ENCODE data around the gene POMP.
"Not testable (repeated sequence)": the region's sequence is repeated elsewhere in the genome, so short reads cannot be mapped to it uniquely, and the experiment has no call there.

POMP gene

DNA sequence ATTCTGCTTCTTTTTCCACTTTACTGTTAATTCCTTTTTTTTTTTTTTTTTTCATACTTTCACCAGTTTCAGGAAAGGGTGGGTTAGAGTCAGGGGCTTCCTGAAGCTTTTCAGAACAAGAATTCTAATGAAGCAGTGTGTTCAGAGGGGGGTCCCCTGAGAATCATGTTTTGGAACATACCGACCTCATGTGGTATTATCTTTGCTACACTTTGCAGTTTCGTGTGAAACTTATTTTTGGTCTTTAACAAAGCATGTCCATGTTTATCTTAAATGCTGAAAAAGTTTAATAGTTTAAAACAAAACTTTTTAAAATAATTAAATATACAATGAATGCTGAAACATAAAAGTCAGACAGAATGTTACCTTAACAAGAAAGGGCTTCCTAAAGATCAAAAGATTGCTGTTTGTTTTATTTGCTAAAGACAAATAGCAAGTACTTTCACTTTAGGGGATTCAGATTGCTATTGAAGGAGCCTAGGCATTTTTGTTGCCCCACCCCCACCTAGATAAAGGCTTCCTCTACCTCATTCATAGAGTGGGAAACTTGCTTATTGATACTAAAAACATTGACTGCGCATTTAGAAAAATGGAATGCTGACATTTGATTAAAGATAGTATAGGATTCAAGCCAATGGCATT is 21.1 kb upstream of the POMP start:
- DNase-seq (ENCODE audit: low read depth), result no peak

DNA sequence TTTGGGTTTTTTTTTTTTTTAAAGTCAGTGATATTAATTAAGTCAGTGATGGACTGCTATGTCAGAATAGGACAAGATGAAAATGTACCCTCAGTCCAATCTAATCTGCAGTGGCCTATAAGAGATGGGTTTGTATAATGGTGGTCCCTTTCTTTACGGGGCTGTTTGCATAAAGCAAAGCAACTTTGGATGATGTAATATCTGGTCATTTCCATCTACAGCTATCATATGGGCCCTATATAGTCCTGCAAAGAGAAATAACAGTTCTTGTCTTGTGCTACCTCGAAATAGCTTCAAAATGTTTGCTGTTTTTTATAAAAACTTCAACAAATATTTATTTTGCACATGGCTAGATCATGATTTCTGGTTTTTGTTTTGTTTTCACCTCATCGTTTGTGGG is 20.2 kb upstream of the POMP start:
- DNase-seq (ENCODE audit: low read depth), result no peak

DNA sequence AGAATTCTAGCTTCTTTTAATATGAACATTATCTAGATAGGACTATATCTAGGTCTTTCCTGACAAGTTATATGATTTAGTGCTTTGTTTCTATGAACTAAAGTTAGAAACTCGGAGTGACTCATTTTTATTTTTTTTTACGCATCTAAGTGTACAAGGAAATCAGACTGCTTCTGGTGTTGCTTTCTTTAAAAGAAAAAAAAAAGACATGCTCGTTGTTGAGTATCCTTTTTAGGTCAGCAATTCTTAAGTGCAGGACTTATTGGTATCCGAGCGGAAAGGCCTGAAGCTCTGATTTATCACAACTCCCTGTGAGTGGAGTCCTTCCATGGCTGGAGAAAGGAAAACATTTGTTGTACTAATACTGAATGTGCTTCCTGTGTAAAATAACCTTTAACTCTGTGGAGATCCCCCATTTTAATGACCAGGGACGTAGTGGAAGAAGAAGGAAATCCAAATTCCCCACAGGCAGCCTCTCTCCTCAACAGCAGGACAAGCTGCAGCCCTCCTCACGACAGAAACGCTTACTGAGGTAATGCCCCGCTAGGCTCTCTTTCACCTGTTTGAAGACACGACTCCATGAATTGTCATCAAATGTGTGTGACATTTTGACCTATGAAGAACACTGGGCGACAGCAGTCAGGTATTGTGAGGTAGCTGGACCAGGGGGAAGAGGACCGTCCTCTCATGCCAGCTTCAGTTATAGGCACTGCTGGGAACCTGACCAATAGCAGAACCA is 17.9 kb upstream of the POMP start:
- DNase-seq (ENCODE audit: low read depth), result no peak

DNA sequence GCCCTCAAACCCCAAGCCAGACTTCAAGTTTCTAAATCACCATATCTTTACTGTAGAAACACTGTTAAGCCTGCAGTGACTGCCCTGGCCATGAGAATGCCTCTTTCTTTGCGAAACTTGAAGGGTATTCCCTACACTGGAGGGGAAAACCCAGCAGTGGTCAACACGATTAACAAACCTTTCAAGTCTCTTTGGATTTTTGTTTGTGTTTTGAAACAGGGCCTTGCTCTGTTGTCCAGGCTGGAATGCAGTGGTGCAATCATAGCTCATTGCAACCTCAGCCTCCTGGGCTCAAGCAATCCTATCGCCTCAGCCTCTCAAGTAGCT is 17.4 kb upstream of the POMP start:
- no peak for DNase-seq (ENCODE audit: low read depth)

DNA sequence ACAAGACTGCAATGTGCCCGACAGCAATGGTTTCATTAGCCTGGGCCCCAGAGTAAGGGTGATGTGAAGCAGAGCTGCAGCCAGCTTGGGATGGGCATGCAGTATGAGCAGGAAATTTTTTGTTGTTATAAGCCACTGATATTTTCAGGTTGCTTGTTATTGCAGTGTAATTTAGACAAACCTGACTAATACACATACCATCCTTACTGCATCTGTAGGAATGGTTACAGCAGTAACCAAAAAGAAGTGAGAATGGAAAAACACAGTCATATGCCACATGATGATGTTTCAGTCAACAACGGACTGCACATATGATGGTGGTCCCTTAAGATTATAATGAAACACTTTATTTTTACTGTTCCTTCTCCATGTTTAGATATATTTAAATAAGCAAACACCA is 8.6 kb upstream of the POMP start:
- no peak for DNase-seq (ENCODE audit: low read depth)

DNA sequence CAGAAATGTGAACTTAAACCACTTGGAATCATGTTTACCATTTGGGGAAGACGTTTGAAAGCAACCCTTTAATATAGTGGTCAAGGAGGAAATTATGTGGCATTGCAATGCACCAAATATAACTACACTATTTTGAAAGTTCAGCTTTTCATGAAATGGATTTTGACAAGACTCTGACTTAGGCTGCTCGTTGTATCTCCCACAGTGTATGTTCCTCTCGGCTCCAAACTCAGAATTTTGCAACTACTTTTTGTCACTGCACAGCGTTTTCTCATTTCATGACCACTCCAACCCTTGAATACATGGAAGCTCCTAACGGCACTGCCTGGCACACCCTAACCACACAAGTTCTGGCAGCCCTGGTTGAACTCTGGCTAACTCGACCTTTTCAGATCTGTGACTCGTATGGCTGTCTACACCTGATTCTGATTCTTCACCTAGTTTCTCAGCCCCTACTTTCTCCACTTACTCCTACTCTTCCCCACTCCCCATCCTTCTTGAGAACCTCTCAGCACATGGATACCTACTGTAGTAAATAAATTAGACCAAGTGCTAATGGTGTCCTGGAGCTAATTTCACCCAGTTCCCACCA is 7.0 kb upstream of the POMP start:
- DNase-seq (ENCODE audit: low read depth), result no peak

DNA sequence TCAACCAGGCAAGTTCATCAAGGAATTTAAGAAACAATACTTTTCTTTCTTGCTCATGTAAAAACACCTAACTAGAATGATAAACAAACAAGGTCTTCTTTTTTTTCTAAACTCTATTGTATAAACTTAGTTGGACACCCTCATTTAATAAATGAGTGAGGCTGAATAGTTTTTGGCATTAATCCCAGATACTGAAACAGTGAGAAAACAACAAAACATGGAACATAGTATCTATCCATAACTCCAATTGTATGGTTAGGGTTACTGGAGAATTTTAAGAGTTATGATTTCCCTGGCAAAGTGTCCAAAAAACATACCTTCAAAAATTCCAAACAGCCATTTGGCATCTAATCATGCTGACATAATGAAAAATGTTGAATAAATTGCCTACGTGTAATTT is 5.8 kb upstream of the POMP start:
- no peak for DNase-seq (ENCODE audit: low read depth)

DNA sequence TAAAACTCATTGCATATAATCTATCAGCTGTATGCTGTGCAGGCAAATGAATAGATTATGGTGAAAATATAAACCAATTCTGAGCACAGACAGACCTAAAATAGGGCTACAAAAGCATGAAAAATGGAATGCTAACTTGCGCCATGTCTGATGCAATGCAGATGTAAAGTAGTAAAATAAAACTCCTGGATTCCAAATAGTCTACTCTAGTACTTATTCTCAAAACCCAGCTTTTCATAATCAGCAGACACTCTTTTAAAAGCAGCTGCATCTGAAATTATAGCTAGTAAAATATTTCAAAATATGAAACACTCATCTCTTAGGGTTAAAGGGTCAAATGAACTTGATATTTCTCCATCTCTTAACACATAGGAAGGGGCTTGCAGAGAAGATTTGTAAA is 4.7 kb upstream of the POMP start:
- DNase-seq (ENCODE audit: low read depth), result no peak

DNA sequence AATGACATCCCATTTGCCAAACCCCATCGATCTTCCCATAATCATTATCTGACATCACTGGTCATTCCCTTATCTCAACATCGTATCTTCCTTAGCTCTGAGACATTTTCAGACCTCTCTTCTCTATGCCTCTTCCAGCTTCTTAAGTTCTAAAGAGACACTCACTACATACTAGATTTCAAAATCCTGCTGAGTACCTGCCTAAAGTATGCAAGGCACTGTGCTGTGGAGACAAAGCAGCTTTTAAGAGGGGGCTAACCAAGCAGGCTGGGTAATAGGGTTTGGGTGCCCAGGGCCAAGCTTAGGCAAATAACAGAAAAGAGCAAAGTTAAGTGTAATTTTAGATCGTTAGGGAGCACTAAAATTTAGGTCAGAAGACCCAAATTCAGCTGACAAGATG is 3.4 kb upstream of the POMP start:
- no peak for DNase-seq (ENCODE audit: low read depth)

DNA sequence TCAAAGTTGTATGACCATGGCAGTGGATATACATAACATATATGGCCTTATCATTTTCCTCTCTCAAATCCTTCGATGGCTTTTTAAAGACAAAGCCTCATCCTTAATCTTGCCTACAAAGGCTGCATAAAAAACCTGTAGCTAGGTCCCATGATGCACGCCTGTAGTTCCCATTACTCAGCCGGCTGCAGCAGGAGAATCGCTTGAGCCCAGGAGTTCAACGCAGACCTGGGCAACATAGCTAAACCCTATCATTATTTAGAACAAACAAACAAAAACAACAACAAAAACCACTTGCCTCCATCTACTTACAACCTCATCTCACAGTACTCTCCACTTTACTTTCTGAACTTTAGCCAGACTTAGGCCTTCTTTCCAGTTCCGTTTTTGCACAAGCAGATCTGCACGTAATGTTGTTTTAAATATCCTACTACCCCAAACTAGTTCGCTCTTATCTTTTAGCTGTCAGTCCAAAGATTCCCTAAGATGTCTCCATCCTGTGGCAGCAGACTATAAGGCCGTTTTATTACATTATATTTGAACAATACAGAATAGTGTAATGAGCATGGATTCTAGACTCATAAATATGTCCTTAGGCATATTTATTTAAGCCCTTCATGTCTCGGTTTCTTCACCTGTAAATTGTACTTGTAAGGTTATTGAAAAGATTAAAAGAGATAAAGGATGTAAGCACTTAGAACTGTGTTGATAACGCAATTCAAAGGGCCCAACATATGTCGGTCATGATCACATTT is 969 bp upstream of the POMP start:
- DNase-seq (ENCODE audit: low read depth), result no peak

DNA sequence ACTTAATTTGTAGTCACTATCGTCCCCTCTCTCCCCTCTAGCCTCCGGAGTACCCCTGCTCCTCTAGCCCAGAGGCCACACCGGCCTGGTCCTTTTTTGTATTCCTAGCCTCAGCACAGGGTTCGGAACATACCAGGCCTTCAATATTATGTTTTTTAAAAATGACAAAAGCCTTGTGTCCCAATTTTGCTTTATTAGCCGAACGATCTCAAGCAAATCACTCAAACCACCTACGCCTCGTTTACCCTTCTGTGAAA is 463 bp upstream of the POMP start:
- DNase-seq (ENCODE audit: low read depth), result no peak

DNA sequence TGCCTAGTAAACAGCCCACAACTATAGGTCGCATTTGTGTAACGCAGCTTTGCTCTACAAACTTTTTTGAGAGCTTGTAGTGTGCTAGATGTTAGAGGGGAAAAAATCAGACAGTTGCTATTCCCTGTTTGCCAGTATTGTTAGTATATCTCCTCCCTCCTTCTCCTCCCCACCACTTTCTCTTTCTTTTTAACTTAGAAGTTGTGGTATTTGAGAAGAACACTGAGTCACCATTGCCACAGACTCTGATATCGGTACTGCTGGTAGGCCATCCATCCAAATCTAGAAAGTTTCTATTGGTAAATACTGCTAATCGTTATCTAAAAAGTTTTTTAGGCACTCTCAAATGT is 666 bp downstream of the POMP start:
- no peak for DNase-seq (ENCODE audit: low read depth)

DNA sequence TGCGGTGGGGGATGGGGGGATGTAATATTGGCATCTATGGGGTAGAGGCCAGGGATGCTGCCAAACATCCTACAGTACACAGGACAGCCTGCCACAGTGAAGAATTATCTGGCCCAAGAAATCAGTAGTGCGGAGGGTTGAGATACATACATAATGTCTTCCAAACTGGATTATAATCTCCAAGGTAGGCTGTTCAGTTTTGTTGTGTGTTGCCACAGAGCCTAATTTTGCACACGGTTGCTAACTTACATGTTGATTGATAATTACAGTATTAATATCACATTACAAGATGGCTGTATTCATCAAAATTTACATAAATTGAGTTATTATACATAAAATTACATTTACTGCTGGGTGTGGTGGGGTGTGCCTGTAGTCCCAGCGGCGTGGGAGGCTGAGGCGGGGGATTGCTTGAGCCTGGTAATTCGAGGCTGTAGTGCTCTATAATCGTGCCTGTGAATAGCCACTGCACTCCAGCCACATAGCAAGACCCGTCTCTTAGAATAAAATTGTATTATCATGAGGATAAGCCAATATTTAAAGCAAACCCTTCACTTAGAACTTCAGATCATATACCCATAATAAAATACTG is 8.1 kb downstream of the POMP start:
- DNase-seq (ENCODE audit: low read depth), result no peak

DNA sequence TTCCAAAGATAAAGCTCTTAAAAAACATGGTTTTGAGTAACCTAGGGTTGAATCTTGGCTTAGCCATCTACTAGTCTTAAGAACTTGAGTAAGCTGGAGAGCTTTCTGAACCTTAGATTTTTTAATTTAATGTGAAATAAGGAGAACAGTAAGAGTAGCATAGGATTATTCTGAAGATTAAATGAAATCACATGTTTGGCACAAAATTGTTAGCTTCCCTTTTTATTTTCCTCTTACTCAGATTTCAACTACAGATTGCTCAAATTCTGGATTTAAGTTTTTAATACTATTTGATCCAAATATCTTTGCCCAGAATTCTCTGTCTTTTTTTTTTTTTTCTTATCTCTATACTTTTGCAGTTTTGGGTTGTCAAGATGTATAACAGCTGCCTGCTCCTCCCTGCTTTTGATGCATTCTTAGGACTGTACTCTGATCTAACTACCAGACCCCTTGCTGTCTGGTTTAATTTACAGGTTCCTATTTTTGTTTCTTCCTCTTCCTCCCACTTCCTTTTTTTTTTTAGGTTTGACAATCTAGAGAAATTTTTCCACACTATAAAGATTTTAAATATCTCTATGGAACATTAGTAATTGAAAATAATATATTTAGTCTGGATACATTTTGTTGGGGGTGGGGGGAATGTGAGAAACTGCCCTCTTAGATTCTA is 12.3 kb downstream of the POMP start:
- no peak for DNase-seq (ENCODE audit: low read depth)

DNA sequence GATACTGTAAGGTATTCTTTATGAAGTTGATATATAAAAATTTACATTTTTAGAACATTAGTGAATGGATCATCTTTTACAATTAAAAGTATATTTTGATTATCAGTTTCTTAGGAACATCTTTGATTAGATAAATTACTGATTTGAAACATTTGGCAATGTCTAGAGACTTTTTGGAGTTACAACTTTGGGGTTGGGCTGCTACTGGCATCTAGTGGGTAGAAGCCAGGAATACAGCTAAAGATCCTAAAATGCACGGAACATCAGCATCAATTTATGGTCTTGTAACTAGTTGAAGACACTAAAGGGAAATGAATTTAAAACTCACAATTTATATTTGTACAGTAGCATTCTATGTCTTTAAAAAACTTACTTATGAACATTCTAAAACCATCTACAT is 19.9 kb downstream of the POMP start:
- DNase-seq (ENCODE audit: low read depth), result no peak

DNA sequence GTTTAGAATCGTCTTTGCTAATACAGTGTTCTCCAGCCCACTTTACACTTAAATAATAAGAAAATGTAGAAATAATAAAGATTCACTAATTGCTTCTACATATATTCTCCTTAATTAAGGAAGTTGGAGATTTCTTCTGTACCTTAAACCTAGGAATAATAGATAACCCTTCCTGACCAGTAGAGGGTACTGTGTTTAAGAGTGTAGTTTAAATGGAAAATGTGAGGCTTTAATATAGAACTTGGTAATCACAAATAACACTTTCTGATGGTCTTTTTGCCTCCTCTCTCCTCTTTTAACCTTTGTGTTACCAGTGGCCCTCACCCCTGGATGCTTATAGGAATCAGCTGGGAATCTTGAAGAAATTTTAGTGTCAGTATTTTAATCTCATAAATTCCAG is 20.7 kb downstream of the POMP start:
- DNase-seq (ENCODE audit: low read depth), result no peak

DNA sequence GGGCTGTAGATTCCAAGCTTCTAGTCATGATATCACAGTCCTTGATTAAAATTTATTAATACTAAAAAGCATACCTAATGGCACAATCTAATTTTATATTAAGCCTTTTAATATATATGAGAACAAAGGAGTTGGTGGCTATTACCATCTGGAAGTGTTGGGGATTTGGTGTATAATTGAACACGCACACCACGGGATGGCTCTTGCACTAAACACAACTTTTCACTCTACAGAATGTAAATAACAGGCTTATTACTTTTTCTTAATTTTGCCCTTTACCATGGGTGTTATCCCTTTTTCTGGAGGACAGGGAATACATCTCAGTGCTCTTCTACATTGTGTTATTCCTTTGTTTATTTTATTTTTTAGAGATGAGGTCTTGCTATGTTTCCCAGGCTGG is 21.6 kb downstream of the POMP start:
- DNase-seq (ENCODE audit: low read depth), result no peak

DNA sequence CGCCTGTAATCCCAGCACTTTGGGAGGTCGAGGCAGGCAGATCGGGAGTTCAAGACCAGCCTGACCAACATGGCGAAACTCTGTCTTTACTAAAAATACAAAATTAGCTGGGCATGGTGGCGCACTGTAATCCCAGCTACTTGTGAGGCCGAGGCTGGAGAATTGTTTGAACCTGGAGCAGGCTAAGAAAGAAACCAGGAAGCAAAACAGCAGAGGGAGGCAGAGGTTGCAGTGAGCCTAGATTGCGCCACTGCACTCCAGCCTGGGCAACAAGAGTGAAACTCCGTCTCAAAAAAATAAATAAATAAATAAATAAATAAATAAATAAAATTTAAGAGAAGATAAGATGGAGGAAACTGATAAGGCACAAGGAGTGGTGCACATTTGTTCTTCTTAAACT is 24.2 kb downstream of the POMP start:
- DNase-seq (ENCODE audit: low read depth), result not testable (repeated sequence)

DNA sequence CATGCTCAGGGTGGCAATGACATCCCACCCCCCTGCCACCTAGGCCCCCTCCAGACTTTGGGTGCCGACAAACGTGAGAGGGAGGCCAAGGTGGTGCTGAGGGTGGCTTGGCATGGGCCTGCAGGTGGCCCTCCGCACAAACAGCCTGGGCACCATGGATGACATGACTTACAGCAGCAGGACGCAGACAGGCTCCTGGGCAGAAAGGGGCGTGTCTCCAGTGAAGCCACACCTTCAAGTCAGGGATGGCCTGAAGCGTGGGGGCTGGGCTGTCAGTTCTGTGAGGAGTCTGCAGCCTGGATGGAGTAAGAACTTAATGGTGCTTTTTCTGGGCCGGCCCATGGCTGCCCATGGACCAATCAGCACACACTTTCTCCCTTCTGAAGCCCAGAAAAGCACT is 25.3 kb downstream of the POMP start:
- DNase-seq (ENCODE audit: low read depth), result no peak

DNA sequence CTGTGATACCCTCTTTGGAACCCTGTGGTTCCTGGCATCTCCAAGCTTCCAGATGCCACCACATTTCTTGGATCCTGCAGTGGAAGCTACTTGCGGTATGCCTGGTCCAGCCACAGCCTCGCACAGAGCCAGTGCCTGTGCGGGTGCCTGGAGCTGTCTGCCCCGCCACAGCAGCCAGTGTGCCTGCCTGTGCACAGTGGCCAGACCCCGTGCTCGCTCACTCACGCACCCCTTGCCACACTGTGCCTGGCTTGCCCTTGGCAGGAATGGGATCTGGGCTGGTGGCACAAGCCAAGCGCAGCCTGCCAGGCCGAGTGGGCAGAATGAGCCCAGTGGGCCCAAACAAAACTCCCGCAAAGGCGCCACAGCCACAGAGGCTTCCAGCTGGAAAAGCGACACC is 26.2 kb downstream of the POMP start:
- DNase-seq (ENCODE audit: low read depth), result no peak

DNA sequence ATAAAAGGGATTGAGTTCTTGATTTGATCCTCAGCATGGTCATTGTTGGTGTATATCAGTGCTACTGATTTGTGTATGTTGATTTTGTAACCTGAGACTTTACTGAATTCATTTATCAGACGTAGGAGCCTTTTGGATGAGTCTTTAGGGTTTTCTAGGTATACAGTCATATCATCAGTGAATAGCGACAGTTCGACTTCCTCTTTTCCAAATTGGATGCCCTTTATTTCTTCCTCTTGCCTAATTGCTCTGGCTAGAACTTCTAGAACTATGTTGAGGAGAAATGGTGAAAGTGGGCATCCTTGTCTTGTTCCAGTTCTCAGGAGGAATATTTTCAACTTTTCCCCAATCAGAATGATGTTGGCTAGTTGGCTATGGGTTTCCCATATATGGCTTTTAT is 27.0 kb downstream of the POMP start:
- DNase-seq (ENCODE audit: low read depth), result no peak

DNA sequence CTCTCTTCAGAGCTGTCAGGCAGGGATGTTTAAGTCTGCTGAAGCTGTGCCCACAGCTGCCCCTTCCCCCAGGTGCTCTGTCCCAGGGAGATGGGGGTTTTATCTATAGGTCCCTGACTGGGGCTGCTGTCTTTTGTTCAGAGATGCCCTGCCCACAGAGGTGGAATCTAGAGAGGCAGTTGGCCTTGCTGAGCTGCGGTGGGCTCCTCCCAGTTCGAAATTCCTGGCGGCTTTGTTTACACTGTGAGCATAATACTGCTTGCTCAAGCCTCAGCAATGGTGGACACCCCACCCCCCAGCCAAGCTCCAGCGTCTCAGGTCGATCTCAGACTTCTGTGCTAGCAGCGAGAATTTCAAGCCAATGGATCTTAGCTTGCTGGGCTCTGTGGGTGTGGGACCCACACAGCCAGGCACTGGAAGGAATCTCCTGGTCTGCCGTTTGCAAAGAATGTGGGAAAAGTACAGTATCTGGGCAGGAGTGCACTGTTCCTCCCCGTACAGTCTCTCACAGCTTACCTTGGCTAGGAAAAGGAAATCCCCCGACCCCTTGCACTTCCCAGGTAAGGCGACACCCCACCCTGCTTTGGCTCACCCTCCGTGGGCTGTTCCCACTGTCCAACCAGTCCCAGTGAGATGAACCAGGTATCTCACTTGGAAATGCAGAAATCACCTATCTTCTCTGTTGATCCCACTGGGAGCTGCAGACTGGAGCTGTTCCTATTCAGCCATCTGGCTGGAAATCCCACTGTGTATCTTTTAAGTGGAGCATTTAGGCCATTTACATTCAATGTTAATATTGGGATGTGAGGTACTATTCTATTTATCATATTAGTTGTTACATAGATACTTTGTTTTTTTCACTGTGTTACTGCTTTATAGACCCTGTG is 34.9 kb downstream of the POMP start:
- not testable (repeated sequence) for DNase-seq (ENCODE audit: low read depth)
